Stimulated activated naive CD4-positive, alpha-beta T cell (primary cell): Measurements from ENCODE around the gene AFF1.

Experiments used
- DNase-seq, 6 experiments: peaks; one replicate each; lab custom pipeline; 2025; lab: John Stamatoyannopoulos, UW

AFF1 gene, protein sequence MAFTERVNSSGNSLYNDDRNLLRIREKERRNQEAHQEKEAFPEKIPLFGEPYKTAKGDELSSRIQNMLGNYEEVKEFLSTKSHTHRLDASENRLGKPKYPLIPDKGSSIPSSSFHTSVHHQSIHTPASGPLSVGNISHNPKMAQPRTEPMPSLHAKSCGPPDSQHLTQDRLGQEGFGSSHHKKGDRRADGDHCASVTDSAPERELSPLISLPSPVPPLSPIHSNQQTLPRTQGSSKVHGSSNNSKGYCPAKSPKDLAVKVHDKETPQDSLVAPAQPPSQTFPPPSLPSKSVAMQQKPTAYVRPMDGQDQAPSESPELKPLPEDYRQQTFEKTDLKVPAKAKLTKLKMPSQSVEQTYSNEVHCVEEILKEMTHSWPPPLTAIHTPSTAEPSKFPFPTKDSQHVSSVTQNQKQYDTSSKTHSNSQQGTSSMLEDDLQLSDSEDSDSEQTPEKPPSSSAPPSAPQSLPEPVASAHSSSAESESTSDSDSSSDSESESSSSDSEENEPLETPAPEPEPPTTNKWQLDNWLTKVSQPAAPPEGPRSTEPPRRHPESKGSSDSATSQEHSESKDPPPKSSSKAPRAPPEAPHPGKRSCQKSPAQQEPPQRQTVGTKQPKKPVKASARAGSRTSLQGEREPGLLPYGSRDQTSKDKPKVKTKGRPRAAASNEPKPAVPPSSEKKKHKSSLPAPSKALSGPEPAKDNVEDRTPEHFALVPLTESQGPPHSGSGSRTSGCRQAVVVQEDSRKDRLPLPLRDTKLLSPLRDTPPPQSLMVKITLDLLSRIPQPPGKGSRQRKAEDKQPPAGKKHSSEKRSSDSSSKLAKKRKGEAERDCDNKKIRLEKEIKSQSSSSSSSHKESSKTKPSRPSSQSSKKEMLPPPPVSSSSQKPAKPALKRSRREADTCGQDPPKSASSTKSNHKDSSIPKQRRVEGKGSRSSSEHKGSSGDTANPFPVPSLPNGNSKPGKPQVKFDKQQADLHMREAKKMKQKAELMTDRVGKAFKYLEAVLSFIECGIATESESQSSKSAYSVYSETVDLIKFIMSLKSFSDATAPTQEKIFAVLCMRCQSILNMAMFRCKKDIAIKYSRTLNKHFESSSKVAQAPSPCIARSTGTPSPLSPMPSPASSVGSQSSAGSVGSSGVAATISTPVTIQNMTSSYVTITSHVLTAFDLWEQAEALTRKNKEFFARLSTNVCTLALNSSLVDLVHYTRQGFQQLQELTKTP

DNA sequence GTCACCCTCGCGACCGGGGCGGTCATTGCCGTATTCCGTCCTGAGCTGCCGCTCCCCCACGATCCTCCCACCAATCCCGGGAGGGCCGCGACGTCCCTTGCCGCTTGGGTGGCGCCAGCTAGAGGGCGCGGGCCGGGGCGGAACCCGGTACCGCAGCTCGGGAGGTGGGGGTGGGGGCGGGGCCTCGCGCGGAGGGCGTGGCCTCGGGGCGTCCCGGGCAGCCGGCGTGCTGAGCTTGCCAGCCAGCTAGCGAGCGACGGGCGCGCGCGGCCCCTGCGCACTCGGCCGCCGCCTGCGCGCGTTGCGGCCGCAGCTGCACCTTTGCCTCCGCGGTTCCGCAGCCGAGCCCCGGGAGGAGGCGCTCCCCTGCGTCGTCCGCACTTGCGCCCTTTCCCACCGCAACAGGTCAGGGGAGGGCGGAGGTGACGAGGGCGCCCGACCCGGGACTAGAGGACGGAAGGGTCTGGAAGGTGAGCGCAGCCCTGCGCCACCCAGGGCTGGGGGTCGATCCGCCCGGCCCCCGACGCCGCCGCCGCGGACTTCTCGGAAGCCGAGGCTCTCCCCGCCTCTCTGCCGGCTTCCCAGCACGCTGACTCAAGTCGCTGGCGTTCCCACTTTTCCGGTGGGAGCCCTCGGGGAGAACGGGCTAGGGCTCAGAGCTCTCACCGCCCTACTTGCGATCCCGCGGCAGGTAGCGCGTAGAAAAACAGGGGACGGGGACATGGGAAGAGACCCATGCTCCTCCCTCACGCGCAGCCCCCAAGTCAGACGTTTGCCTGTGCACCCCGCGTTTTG, at the start of gene AFF1:
AFF1 (plus strand) TSS at position 241 of the 795 bp plus-strand sequence. CDS start 13,523 bp downstream, outside the sequence.
- DNase-seq = peak; percentile 85 to 92 (median 90)

DNA sequence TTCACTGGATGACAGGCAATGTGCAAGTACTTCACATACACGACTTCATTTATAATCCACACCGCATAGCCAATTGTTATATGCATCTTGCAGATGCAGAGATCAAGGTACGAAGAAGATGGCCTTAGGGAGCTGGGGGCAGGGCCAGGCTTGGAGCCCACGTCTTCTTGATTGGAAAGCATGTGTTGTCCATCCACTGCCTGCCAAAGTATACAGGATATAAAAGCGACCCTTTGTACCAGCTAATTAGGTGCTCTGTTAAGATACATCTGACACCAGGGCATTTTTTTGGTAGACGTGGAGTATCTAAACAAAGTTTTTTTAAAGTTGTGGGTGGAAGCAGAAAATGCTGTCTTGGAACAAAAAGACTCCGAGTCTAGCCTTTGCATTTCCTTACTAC, 44.0 kb upstream of the AFF1 start:
- DNase-seq = no peak

DNA sequence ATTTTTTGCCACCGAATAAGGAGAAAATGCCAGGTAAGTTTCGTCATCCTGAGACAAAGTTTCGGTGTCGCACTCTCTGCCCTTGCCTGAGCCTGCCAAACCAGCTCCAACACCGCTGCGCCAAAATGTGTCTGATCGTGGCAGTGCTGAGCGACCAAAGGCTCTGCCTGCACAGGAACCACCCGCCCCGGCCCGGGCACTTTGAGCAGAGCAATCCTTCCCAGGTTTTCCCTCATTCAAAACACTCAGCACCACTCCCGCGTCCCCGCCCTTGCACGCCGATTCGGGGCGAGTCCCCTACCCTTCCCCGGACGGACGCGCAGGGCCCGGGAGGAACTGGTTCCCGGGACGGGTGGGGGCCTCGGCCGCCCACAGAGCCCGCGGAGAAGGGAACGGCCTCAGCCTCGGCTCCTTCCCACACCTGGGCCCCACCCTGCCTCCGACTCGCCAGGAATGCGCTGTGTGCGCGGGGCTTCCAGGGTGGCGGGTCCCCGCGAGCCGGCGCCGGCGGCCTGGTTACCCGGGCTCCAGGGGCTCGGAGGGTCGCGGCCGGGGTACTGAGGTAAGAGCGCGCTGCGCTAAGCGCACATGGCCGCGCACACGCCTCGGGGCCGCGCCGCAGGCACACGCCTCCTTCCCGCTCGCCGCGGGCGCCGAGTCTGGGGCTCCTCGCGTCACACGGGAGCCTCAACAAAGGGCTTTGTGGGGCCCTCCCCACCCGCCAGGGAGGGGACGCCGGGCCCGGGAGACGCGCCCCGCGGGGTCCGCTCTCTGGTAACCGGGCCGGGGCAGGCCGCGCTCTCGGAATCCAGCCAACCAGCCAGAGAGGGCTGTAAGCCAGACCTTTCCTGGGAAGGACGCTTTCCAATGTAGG, 42.8 kb upstream of the AFF1 start, which contains the start of gene C4orf36:
C4orf36 (minus strand) TSS at position 661 of the 874 bp plus-strand sequence. CDS start 902 bp downstream, outside the sequence.
- peak in 3 of 6 experiments; percentile 22 to 32 (median 25) for DNase-seq

DNA sequence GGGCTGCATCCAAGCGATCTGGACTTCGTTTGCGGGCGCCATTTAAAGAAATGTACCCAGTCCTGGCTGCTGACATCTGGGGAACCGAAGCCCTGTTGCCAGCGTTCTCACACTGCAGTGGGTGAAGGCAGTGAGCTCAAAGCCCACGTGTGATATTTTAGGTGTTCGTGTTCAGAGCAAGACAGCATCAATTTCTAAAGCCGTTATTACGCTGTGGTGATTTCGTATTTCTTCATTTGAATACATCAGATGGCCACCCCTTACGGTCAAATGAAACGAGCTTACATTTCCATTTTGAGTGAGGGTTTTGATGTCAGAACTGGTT, 42.2 kb upstream of the AFF1 start:
- no peak for DNase-seq

DNA sequence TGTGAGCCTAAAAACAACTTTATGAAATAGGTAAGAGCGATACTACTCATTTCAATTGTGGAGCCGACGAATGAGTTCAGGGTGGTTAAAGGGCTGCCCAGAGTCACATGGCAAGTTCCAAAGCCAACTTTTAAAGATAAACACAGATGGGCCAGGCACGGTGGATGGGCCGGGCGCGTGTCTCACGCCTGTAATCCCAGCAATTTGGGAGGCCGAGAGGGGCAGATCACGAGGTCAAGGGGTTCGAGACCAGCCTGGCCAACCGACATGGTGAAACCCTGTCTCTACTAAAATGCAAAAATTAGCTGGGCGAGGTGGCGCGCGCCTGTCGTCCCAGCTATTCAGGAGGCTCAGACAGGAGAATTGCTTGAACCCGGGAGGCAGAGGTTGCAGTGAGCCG, 41.7 kb upstream of the AFF1 start:
- DNase-seq = no peak

DNA sequence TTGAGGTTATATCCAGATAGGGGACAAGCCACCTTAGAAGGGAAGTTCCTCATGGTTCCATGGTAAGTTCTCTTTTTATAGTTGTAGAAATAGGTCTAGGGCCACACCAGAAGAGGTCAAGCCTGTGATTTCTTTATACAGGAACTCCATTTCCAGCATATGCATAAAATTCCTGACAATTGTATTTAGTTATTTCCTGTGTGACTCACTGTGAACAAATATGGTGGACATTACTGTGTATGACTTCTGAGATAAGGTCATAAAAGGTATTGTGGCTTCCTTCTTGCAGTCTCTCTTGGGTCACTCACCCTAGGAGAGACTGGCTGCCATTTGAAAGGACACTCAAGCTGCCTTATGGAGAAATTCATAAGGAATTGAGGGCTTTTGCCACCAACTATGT, 40.4 kb upstream of the AFF1 start:
- DNase-seq = no peak

DNA sequence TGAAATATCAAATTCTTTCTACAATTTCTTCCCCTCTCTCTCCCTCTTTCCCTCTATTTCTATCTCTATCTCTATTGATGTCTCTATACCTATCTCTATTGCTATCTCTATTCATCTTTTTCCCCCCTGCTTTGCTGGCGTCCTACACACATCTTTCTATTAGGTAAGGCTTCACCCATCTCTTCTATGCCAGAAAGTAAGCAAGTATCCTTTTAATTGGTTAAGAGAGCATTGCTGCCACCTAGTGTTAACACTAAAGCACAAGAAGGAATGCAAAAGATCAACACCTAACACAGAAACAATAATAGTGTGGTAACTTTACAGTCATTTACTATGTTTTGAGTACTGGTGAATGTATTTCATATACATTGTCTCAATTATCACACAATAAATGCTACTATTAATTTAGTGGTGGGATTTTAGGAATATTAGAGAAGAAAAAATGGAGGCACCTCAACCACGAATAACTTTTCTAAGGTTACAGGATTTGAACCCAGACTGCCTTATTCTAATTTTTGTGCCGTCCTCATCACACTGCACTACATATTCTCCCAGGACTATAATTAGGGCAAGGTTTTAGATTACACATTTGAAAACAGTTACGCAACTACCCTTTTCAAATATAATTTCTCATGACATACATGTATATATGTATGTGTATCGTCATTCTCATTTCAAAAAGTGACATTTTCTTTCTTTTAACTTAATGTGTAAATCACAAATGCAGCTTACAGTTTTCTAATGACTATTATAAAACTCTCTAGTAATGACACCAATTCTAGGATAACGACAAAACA, 38.9 kb upstream of the AFF1 start:
- DNase-seq = peak in 3 of 6 experiments; percentile 4 to 51 (median 50)

DNA sequence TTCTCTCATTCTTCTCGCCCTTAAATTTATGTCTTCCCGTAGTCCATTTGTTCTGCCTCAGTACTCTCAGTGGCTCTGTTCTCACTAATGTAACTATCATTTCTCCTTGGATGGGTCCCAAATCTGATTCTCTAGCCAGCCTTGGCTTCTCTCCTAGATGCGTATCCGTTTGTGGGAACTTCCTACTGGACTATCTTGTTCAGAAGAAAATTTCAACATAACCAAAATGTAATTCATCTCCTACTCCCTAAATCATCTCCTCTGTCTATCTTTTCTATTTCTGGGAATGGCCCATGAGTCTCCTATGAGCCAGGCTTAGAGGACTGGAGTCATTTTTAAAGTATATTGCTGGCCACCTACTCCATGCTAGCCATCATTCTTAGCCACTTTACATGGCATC, 38.2 kb upstream of the AFF1 start:
- no peak for DNase-seq

DNA sequence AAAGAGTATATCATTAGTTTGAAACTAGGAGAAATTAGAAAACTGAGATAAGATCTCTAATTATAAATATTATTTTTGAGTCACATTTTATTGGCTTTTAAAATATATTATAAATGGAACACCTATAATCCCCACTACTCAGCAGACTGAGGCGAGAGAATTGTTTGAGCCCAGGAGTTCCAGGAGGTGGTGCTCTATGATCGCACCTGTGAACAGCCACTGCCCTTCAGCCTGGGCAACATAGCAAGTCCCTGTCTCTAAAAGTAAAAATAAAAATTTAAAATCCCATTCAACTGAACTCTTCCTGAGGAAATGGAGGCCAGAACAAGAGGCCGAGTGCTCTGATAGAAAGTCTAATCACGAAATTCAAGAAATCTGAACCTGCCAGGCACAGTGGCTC, 36.2 kb upstream of the AFF1 start:
- DNase-seq = no peak

DNA sequence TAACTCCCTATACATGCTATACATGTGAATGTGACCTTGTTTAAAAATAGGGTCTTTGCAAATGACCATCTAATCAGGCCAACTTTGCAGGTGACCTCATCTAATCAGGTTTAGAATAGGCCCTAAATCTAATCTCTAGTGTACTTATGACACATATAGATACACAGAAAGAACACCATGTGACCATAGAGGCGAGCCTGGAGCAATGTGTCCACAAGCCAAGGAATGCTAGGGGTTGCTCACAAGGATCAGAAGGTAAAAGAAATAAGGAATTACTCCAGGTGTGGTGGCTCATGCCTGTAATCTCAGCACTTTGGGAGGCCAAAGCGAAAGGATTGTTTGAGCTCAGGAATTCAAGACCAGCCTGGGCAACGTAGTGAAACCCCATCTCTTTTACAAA, 32.9 kb upstream of the AFF1 start:
- DNase-seq = no peak

DNA sequence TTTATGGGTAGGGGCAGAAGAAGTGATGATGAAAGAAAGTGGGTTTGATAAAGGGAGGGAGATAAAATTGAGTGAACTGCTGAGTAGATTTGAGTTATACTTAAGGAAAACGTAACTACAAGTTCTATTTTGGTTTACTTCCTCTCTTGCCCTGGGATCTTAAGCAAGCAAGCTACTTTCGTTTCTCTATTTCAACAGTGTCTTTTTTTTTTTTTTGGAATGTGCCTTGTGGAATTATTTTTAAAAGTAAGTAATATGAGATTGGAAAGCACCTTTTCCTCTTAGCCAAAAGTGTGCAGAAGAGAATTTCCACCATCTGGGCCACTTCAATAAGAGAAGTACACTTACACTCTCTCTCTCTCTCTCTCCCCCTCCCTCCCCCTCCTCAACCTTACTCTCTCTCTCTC, 26.6 kb upstream of the AFF1 start:
- no peak for DNase-seq

DNA sequence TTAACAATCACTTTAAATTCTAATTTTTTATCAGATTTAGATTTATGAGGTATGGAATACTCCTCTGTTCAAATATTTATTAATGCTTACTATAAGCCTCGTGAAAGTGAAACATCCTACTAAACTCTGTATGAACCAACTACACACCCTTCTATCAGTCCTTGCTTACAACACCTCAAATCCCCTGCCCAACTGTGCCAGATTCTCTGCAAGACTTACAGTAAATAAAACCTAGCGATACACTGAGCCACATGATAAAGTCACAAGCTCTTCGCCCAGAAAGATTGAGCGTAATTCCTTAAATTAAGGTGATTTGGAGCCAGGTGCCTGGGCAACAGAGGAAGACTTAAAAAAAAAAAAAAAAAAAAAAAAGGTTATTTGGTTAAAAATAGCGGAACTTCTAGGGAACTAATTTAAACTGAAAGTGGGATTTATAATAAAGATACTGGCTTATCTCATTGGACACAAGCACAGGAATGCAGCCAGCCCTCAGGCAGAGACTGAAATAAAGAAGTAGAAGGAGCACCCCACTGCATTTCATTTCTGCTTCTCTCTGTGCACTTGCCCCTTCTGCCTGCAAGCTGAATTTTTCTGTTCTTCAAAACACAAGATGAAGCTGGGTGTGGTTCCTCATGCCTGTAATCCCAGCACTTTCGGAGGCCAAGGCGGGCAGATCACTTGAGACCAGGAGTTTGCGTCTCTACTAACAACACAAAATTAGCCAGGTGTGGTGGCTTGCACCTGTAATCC, 25.1 kb upstream of the AFF1 start:
- DNase-seq = no peak

DNA sequence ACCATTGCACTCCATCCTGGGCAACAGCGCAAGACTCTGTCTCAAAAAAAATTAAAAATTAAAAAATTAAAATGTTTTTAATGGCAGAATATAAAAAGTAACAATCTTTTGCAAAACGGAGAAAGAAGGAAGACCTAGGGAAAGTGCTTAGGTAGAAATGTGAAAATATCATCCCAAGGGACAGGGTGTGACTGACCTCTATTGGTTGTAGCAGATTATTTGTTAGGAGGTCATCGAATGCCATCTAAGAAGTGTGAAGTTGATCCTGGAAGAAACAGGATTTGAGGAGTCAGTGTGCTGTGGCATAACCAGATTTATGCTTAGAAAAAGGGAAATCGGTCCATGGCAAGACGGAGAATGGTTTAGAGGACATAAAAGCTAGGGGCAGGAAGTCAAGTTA, 24.4 kb upstream of the AFF1 start:
- DNase-seq = no peak

DNA sequence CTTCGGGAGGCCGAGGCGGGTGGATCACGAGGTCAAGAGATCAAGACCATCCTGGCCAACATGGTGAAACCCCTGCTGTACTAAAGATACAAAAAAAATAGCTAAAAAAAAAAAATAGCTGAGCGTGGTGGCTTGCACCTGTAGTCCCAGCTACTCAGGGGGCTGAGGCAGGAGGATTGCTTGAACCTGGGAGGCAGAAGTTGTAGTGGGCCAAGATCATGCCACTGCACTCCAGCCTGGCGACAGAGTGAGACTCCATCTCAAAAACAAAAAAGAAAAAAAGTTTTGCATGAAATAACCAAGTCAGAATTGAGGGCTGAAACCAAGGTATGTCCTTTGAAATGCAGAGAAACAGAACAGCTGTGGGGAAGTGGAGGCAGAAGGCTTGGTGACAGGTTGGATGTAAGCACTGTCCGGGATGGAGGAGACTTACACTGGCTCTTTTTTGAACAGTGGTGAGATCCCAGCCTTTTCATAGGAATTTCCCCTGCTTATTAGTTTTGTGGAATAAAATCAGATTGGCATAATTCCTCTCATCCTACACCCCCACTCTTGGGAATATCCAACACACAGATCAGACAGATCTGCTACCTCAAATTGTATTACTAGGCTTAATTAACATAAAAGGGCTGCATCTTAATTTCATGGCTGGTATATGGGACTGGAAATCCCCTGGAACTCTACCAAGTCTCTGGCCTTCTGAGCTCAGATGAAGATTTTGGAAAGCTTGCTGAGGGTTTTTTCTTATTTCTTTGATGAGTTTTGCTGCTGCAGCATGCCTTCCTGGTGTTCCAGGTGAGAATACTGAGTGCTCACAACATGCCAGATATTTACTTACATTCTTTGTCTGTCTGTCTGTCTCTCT, 23.8 kb upstream of the AFF1 start:
- DNase-seq = no peak

DNA sequence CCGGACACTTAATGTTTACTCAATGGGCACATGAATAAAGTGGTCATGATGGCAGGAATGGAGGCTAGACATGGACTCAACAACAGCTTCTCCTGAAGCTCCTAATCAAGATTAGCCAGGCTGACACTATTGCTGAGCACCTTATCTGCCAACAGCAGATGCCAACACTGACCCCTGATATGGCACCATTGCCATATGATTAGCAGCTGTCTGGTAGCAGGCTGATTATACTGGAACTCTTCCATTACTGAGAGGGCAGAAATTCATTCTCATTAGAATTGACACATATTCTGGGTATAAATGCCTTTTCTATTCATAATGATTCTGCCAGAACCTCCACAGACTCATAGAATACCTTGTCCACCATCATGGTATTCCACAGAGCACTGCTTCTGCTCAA, 18.4 kb upstream of the AFF1 start:
- DNase-seq = no peak

DNA sequence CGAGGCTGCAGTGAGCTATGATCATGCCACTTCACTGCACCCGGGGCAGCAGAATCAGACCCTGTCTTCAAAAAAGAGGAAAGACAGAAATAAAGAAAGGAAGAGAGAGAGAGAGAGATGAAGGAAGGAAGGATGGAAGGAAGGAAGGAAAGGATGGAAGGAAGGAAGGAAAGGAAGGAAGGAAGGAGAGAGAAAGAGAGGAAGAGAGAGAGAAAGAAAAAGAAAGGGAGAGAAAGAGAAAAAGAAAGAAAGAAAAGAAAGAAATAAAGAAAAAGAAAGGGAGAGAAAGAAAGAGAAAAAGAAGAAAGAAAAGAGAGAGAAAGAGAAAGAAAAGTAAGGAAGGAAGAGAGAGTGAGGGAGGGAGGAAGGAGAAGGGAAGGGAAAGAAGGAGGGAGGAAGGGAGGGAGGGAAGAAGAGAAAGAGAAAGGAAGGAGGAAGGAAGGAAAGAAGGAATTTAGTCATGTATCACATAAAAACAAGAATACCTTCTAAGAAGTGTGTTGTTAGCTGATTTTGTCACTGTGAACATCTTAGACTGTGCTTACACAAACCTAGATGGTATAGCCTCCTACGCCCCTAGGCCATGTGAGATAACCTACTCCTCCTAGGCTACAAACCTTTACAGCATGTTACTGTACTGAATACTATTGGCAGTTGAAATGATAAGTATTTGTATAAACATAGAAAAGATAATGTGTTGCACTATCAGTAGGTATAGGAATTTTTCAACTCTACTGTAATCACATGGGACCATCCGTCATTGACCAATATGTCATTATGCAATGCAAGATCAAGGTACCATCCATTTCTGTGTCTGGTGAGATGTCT, 17.4 kb upstream of the AFF1 start:
- DNase-seq = no peak

DNA sequence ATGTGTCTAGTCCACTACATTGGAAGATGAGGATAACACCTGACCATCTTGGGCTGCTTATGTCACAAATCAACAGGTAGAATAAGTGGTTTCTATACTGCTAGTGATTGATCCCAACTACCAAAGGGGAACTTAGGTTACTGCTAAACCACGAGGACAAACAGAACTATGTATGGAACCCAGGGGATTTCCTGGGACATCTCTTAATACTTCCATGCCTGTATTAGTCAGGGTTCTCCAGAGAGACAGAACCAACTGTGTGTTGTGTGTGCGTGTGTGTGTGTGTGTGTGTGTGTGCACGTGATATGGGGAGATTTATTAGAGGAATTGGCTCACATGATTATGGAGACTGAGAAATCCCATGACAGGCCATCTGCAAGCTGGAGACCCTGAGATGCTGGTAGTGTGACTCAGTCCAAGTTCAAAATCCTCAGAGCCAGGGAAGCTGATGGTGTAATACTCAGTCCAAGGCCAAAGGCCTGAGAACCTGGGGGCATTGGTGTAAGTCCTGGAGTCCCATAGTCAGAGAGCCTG, 16.2 kb upstream of the AFF1 start:
- no peak for DNase-seq
